ENCODE measurements around the gene KCTD17.
"Not testable (repeated sequence)": the region's sequence is repeated elsewhere in the genome, so short reads cannot be mapped to it uniquely, and the experiment has no call there.

The KCTD17 gene

GRCh38 chr22:37060801-37061610, 9.5 kb downstream of the KCTD17 start:
- no peak for DNase-seq (ENCODE audit: low read depth in 2 of 2)

- DNase-seq (ENCODE audit: low read depth in 2 of 2): no peak
These were observed 10.3 kb downstream of the KCTD17 start for GRCh38 chr22:37061611-37062375.

GRCh38 chr22:37062376-37062675, 10.8 kb downstream of the KCTD17 start:
- no peak for DNase-seq (ENCODE audit: low read depth in 2 of 2)

- DNase-seq (ENCODE audit: low read depth in 2 of 2): no peak
These were observed 11.3 kb downstream of the KCTD17 start for GRCh38 chr22:37062702-37063381.

- DNase-seq (ENCODE audit: low read depth in 2 of 2): no peak
These were observed 12.2 kb downstream of the KCTD17 start for GRCh38 chr22:37063431-37064420.

- no peak for DNase-seq (ENCODE audit: low read depth in 2 of 2)
These were observed 13.0 kb downstream of the KCTD17 start for GRCh38 chr22:37064553-37064952.

- DNase-seq (ENCODE audit: low read depth in 2 of 2): no peak
These were observed 13.6 kb downstream of the KCTD17 start for GRCh38 chr22:37065180-37065579.

- no peak for DNase-seq (ENCODE audit: low read depth in 2 of 2)
These were observed 14.4 kb downstream of the KCTD17 start for GRCh38 chr22:37065961-37066360.

GRCh38 chr22:37067428-37067827, 15.9 kb downstream of the KCTD17 start:
- no peak for DNase-seq (ENCODE audit: low read depth in 2 of 2)

GRCh38 chr22:37068859-37069258, 17.3 kb downstream of the KCTD17 start:
- no peak for DNase-seq (ENCODE audit: low read depth in 2 of 2)

- DNase-seq (ENCODE audit: low read depth in 2 of 2): no peak
These were observed 17.8 kb downstream of the KCTD17 start for GRCh38 chr22:37069319-37069718.

- DNase-seq (ENCODE audit: low read depth in 2 of 2): no peak
These were observed 18.2 kb downstream of the KCTD17 start for GRCh38 chr22:37069719-37070118.

- no peak for DNase-seq (ENCODE audit: low read depth in 2 of 2)
These were observed 18.8 kb downstream of the KCTD17 start for GRCh38 chr22:37070334-37070733.

- DNase-seq (ENCODE audit: low read depth in 2 of 2): no peak
These were observed 19.2 kb downstream of the KCTD17 start for GRCh38 chr22:37070744-37071143.

GRCh38 chr22:37071850-37072592, 20.5 kb downstream of the KCTD17 start:
- not testable (repeated sequence) for DNase-seq (ENCODE audit: low read depth in 2 of 2)

- no peak for DNase-seq (ENCODE audit: low read depth in 2 of 2)
These were observed 21.1 kb downstream of the KCTD17 start for GRCh38 chr22:37072673-37073072.

GRCh38 chr22:37074537-37074936, 23.0 kb downstream of the KCTD17 start:
- no peak for DNase-seq (ENCODE audit: low read depth in 2 of 2)

- DNase-seq (ENCODE audit: low read depth in 2 of 2): no peak
These were observed 23.5 kb downstream of the KCTD17 start for GRCh38 chr22:37075046-37075445.

- no peak for DNase-seq (ENCODE audit: low read depth in 2 of 2)
These were observed 24.4 kb downstream of the KCTD17 start for GRCh38 chr22:37075822-37076433.

- DNase-seq (ENCODE audit: low read depth in 2 of 2): no peak
These were observed 26.4 kb downstream of the KCTD17 start for GRCh38 chr22:37077802-37078448.

Data from fibroblast of skin of left biceps (primary cell).